A549 (cell line): ENCODE data around the gene TDRD9. TPM values are rescaled to one million over a fixed set of nuclear protein-coding genes. Genes with fewer than 3 reads are reported as not detected.

Experiments used
- ATAC-seq, 2 experiments: fragments of 200-7000 bp in 1 of 2; fragments of >200 bp in 1 of 2; cut with Nextera tagmentation in 1 of 2; cut with Tn5 transposase in 1 of 2; 3 replicates each; pipeline versions ENCODE4 v1.8.0 to v1.9.1; 2018 to 2020; ENCODE audit warnings: mild to moderate bottlenecking in 1 of 2, moderate library complexity in 1 of 2
- CTCF ChIA-PET: fragments of 300-600 bp; sonication (Branson Sonifier 250); formaldehyde crosslinking; extraction: SDS; loops from one replicate; lab custom pipeline; 2021; ENCODE audit warnings: antibody characterized with exemption, inconsistent platforms; lab: Yijun Ruan, JAX
- POLR2A ChIA-PET: fragments of 350-600 bp; formaldehyde crosslinking; extraction: SDS; loops from one replicate; lab custom pipeline; 2021; ENCODE audit warnings: antibody characterized with exemption, inconsistent platforms; lab: Yijun Ruan, JAX
- DNase-seq, 2 experiments: peaks; one replicate each; pipeline versions ENCODE4 v3.0.0 to v3.0.0-alpha.2; 2011 to 2016; ENCODE audit warnings: low read depth in 1 of 2, low spot score in 1 of 2
- FAIRE-seq: peaks from 2 replicates; lab custom pipeline; 2011; peaks lifted over from hg19 to GRCh38; lab: Jason Lieb, UNC
- H3K27ac ChIP-seq, 2 experiments: fragments of >200 bp; sonication (Bioruptor Twin); formaldehyde crosslinking; 3 replicates each; pipeline ENCODE4 v1.5.1; 2016 to 2017
- H3K4me1 ChIP-seq: fragments of >200 bp; sonication (Bioruptor Twin); formaldehyde crosslinking; 3 replicates; pipeline ENCODE4 v1.6.1; 2016
- H3K4me2 ChIP-seq: fragments of >200 bp; sonication (Bioruptor Twin); formaldehyde crosslinking; 3 replicates; pipeline ENCODE4 v1.6.1; 2016
- H3K4me3 ChIP-seq: fragments of >200 bp; sonication (Bioruptor Twin); formaldehyde crosslinking; 3 replicates; pipeline ENCODE4 v1.5.1; 2016
- H3K9me3 ChIP-seq: fragments of >200 bp; sonication (Bioruptor Twin); formaldehyde crosslinking; 3 replicates; pipeline ENCODE4 v1.6.1; 2016
- BCL3 ChIP-seq: fragments of >200 bp; sonication (Bioruptor Twin); formaldehyde crosslinking; IDR thresholded peaks from 3 replicates; pipeline ENCODE4 v1.6.1; 2016
- CHD4 ChIP-seq: fragments of 200-600 bp; sonication (generic); IDR thresholded peaks from 2 replicates; pipeline ENCODE4 v1.6.1; 2016; ENCODE audit warnings: antibody characterized with exemption, mild to moderate bottlenecking, borderline replicate concordance
- EHF ChIP-seq: fragments of 250-450 bp; sonication (Bioruptor Pico); IDR thresholded peaks from 2 replicates; pipeline ENCODE4 v1.5.0; 2020; ENCODE audit warnings: mild to moderate bottlenecking
- EHMT2 ChIP-seq: fragments of 200-600 bp; sonication (generic); IDR thresholded peaks from 2 replicates; pipeline ENCODE4 v1.6.1; 2016; ENCODE audit warnings: antibody characterized with exemption, low read depth, mild to moderate bottlenecking, moderate library complexity
- FOSB ChIP-seq: fragments of 250-450 bp; sonication (Bioruptor Pico); IDR thresholded peaks from 2 replicates; pipeline ENCODE4 v1.5.0; 2020; ENCODE audit warnings: mild to moderate bottlenecking, moderate library complexity
- HDAC2 ChIP-seq: fragments of 200-600 bp; sonication (generic); IDR thresholded peaks from 2 replicates; pipeline ENCODE4 v1.6.1; 2016
- HOXB5 ChIP-seq: fragments of 250-450 bp; sonication (Bioruptor Pico); IDR thresholded peaks from 2 replicates; pipeline ENCODE4 v1.5.0; 2020; ENCODE audit warnings: mild to moderate bottlenecking, moderate library complexity
- JUNB ChIP-seq: fragments of >200 bp; sonication (Bioruptor Twin); formaldehyde crosslinking; IDR thresholded peaks from 2 replicates; pipeline ENCODE4 v1.6.1; 2016
- KDM1A ChIP-seq: fragments of 200-600 bp; sonication (generic); IDR thresholded peaks from 2 replicates; pipeline ENCODE4 v1.6.1; 2016; ENCODE audit warnings: low read depth, mild to moderate bottlenecking
- MAFK ChIP-seq: fragments of 450-650 bp; IDR thresholded peaks from 2 replicates; pipeline ENCODE4 v1.6.1; 2014; ENCODE audit not compliant: partially characterized antibody
- POLR2AphosphoS2 ChIP-seq: conservative IDR thresholded peaks from 2 replicates; pipeline ENCODE4 v1.6.1; 2012; ENCODE audit warnings: low read length, improper control_type of control experiment, inconsistent platforms
- RAD21 ChIP-seq, 2 experiments: fragments of >200 bp in 1 of 2; sonication (Bioruptor Twin) in 1 of 2; formaldehyde crosslinking in 1 of 2; IDR thresholded peaks in 1 of 2; conservative IDR thresholded peaks in 1 of 2; 2 replicates in 1 of 2; 3 replicates in 1 of 2; pipeline ENCODE4 v1.6.1; 2012 to 2018; ENCODE audit warnings: inconsistent platforms in 1 of 2
- RCOR1 ChIP-seq: fragments of 150-350 bp; IDR thresholded peaks from 2 replicates; pipeline ENCODE4 v1.6.1; 2014; ENCODE audit warnings: antibody characterized with exemption, low read length, low read depth
- RFX5 ChIP-seq: fragments of 450-650 bp; IDR thresholded peaks from 2 replicates; pipeline ENCODE4 v1.7.1; 2014; ENCODE audit warnings: antibody characterized with exemption, mild to moderate bottlenecking, moderate library complexity
- RNF2 ChIP-seq: fragments of 200-600 bp; sonication (generic); IDR thresholded peaks from 2 replicates; pipeline ENCODE4 v1.6.1; 2016; ENCODE audit warnings: low read depth, mild to moderate bottlenecking, antibody characterized with exemption, moderate library complexity, borderline replicate concordance
- TFCP2L1 ChIP-seq: fragments of 250-450 bp; sonication (Bioruptor Pico); IDR thresholded peaks from 2 replicates; pipeline ENCODE4 v1.5.0; 2021; ENCODE audit warnings: mild to moderate bottlenecking
- TP53 ChIP-seq: fragments of 250-450 bp; sonication (Bioruptor Pico); IDR thresholded peaks from 2 replicates; pipeline ENCODE4 v1.5.0; 2021; ENCODE audit warnings: mild to moderate bottlenecking, moderate library complexity
- USF2 ChIP-seq: fragments of 450-650 bp; IDR thresholded peaks from 2 replicates; pipeline ENCODE4 v1.6.1; 2014; ENCODE audit warnings: antibody characterized with exemption
- ZFP36 ChIP-seq: fragments of 450-650 bp; IDR thresholded peaks from 2 replicates; pipeline ENCODE4 v1.6.1; 2014; ENCODE audit warnings: borderline replicate concordance; ENCODE audit not compliant: partially characterized antibody
- ZNF302 ChIP-seq: fragments of 250-450 bp; sonication (Bioruptor Pico); IDR thresholded peaks from 2 replicates; pipeline ENCODE4 v1.9.0; 2021; ENCODE audit warnings: inconsistent platforms, mild to moderate bottlenecking, moderate library complexity
- WGBS: methylation state at CpG from one replicate; pipeline ENCODE4 v1.1.6; 2017; ENCODE audit errors: missing lambda C conversion rate; 5-methylcytosine and 5-hydroxymethylcytosine counted together
- polyA plus RNA-seq, 4 experiments: library from polyadenylated mRNA; depleted of rRNA in 3 of 4; stranded (reverse); fragments of >200 nt; fragmentation: RNase III in 1 of 4; extraction: RNeasy Plus Mini Kit Qiagen cat#74134 plus additional on column Dnase treatment in 1 of 4; gene quantifications; 2 replicates in 3 of 4; 3 replicates in 1 of 4; pipeline ENCODE4 v1.2.3, GENCODE V29; 2011 to 2017
- TF ChIP-seq, protein P1 (sequence below): IDR thresholded peaks from 2 replicates; pipeline ENCODE4 v1.6.1; 2012; ENCODE audit warnings: low read depth, borderline replicate concordance
- TF ChIP-seq, protein P2 (sequence below): IDR thresholded peaks from 2 replicates; pipeline ENCODE4 v1.6.1; 2012
- TF ChIP-seq, protein P3 (sequence below): fragments of >200 bp; sonication (Bioruptor Twin); formaldehyde crosslinking; IDR thresholded peaks from 3 replicates; pipeline ENCODE4 v1.5.1; 2016

Gene TDRD9
- polyA plus RNA-seq, 2 of the 4 experiments (the other 2 are of a cell fraction) = 0.04 TPM; not detected in 1

DNA sequence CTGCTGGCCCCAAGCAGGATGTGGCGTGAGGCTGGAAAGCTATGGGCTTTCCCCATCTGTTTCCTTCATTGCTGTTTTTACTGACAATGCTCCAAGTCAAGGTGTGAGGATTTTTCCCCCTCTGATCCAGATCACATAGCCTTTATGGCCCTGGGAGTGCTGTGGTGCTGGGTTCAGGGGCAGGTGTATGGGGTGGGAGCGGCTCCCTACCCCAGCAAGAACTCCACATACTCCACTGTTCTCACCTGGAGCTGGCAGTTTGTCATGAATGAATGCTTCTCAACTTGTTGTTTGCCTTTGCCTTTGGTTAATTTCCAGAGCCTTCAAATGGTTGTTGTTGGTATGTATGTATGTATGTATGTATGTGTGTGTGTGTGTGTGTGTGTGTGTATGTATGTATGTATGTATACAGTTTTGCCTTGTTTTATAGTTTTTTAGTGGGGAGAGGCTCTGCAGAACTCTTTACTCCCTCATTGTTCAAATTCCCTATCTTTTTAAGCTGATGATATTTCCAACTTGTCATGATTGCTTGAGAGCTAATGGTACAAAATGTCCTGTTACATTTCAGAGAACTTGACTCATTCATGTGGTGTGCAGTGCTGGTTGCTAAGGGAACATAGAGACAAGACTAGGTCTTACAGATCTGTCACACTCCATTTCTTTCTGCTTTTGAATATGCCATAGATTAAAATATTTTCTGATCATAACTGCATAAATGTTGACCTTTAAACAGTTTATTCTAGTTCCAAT lies 120.7 kb downstream of the TDRD9 start:
- no peak for DNase-seq
- H3K4me1 ChIP-seq = no peaks in the 10 kb centered on the region; the same call in 2 of the 3 replicates
- no peak for TF ChIP-seq FOSB (CRISPR knock-in tag)
- no peak for TF ChIP-seq RCOR1
- TF ChIP-seq ZFP36 = no peak
- TF ChIP-seq, protein P1, sequence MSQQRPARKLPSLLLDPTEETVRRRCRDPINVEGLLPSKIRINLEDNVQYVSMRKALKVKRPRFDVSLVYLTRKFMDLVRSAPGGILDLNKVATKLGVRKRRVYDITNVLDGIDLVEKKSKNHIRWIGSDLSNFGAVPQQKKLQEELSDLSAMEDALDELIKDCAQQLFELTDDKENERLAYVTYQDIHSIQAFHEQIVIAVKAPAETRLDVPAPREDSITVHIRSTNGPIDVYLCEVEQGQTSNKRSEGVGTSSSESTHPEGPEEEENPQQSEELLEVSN = no peak
- no peak for TF ChIP-seq HDAC2
- no peak for TF ChIP-seq RFX5
- TF ChIP-seq TFCP2L1 (CRISPR knock-in tag) = no peak
- no peak for TF ChIP-seq CHD4
- no peak for TF ChIP-seq HOXB5 (CRISPR knock-in tag)
- no peak for TF ChIP-seq RNF2
- no peak for TF ChIP-seq POLR2AphosphoS2
- TF ChIP-seq MAFK = no peak
- TF ChIP-seq, all 56 proteins: peak for 0
- 51% methylated on average over 2 of the region's 2 CpGs for WGBS
- Histone ChIP-seq H3K9me3 (no peaks in the 10 kb centered on the region), H3K4me3 (no peak overlapping the region), H3K27ac (peak overlapping the region in 1 of 2 experiments; percentile 36; a peak in 1 of 6 replicates), H3K4me2 (no peak overlapping the region)
- POLR2A ChIA-PET = no interaction called here
- FAIRE-seq (no peak), ATAC-seq (no peak)
- CTCF ChIA-PET = interaction anchor here (0.6 to 2.0 kb wide), 3 partner anchors 9 to 477 kb away, joined by 3 to 11 read pairs (median 4); no protein-coding TSS in a partner anchor

DNA sequence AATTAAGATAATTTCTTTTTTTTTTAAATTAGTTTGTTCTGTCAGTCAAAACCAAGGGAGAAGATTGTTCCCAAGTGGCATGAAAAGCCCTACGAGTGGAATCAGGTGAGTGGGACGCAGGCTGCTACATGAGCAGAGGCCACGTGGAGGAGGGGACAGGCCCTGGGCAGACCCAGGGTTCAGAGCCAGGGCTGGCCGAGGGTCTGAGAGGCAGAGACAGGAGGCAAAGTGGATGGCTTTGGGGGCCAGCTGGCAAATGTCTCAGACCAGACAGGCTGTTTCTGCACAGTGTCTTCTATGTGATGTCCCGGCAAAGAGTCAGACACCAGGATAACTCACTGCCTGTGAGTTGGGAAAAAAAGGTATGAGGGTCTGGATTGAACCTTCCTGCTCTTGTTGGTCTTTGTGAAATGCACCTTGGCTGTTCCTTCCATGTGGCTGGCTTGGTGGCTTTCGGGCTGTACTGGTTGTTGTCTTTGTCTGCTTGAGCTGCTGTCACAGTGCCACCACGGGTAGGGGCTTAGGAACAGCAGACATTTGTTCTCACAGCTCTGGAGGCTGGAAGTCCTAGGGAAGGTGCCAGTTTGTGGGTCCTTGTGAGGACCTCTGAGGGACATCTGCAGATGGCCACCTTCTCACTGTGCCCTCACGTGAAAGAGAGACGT lies 121.5 kb downstream of the TDRD9 start:
- CTCF ChIA-PET = no interaction called here
- FAIRE-seq = no peak
- WGBS = 36% methylated on average over 9 of the region's 9 CpGs

More for the DNA sequence above, 121.5 kb downstream of the TDRD9 start:
- no peak for TF ChIP-seq BCL3
- TF ChIP-seq, protein P2, sequence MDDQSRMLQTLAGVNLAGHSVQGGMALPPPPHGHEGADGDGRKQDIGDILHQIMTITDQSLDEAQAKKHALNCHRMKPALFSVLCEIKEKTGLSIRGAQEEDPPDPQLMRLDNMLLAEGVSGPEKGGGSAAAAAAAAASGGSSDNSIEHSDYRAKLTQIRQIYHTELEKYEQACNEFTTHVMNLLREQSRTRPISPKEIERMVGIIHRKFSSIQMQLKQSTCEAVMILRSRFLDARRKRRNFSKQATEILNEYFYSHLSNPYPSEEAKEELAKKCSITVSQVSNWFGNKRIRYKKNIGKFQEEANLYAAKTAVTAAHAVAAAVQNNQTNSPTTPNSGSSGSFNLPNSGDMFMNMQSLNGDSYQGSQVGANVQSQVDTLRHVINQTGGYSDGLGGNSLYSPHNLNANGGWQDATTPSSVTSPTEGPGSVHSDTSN = no peak
- no peak for TF ChIP-seq ZNF302 (CRISPR knock-in tag)
- no peak for TF ChIP-seq TP53
- no peak for TF ChIP-seq RAD21 (conservative IDR thresholded peaks at IDR 0.05 in 1 of 2, IDR thresholded peaks at IDR 0.05 in 1 of 2)
- TF ChIP-seq MAFK = no peak
- TF ChIP-seq JUNB = no peak
- TF ChIP-seq RCOR1 = no peak
- TF ChIP-seq ZFP36 = no peak
- TF ChIP-seq, protein P3, sequence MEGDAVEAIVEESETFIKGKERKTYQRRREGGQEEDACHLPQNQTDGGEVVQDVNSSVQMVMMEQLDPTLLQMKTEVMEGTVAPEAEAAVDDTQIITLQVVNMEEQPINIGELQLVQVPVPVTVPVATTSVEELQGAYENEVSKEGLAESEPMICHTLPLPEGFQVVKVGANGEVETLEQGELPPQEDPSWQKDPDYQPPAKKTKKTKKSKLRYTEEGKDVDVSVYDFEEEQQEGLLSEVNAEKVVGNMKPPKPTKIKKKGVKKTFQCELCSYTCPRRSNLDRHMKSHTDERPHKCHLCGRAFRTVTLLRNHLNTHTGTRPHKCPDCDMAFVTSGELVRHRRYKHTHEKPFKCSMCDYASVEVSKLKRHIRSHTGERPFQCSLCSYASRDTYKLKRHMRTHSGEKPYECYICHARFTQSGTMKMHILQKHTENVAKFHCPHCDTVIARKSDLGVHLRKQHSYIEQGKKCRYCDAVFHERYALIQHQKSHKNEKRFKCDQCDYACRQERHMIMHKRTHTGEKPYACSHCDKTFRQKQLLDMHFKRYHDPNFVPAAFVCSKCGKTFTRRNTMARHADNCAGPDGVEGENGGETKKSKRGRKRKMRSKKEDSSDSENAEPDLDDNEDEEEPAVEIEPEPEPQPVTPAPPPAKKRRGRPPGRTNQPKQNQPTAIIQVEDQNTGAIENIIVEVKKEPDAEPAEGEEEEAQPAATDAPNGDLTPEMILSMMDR = no peak
- no peak for TF ChIP-seq EHMT2
- no peak for TF ChIP-seq USF2
- TF ChIP-seq EHF (CRISPR knock-in tag) = no peak
- TF ChIP-seq KDM1A = no peak
- POLR2A ChIA-PET = no interaction called here
- Histone ChIP-seq H3K4me2 (no peak overlapping the region), H3K4me1 (no peaks in the 10 kb centered on the region; the same call in 2 of the 3 replicates), H3K9me3 (no peaks in the 10 kb centered on the region), H3K4me3 (no peak overlapping the region), H3K27ac (peak overlapping the region in 1 of 2 experiments; percentile 39; a peak in 1 of 6 replicates)
- DNase-seq (no peak), ATAC-seq (no peak; a peak in 1 of 6 replicates)
